ENCODE data around the gene HSPA5.
"Not testable (repeated sequence)": the region's sequence is repeated elsewhere in the genome, so short reads cannot be mapped to it uniquely, and the experiment has no call there.

Gene HSPA5

DNA sequence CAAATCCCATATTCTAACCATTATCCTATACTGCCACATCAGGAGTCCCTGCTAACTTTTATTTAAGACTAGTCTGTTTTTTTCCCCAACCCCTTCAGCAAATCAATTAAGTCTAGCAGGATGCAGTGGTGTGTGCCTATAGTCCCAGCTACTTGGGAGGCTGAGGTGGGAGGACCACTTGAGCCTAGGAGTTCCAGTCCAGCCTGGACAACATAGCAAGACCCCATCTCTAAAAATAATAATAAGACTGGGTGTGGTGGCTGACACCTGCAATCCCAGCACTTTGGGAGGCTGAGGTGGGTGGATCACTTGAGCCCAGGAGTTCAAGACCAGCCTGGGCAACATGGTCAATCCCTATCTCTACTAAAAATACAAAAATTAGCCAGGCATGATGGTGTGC, 16.3 kb downstream of the HSPA5 start:
- not testable (repeated sequence) for H3K4me2 ChIP-seq (ENCODE audit: insufficient read depth, low read length, poor library complexity, severe bottlenecking); H3K9me3 ChIP-seq (replicated peaks in 1 of 2; ENCODE audit: control insufficient read depth in 2 of 2, insufficient read depth in 1 of 2, low read depth in 1 of 2, low read length in 2 of 2); H3K27me3 ChIP-seq (ENCODE audit: control insufficient read depth in 3 of 3, insufficient read depth in 3 of 3, low read depth in 1 of 3, low read length in 3 of 3); H2AK5ac ChIP-seq (ENCODE audit: low read depth, low read length); H3K27ac ChIP-seq (replicated peaks; ENCODE audit: low read length); H4K8ac ChIP-seq (ENCODE audit: low read depth, low read length); H3K14ac ChIP-seq (ENCODE audit: low read length); H2BK15ac ChIP-seq (ENCODE audit: low read length); H3K18ac ChIP-seq (ENCODE audit: low read length); H3K9ac ChIP-seq (ENCODE audit: low read depth, low read length, poor library complexity); H3K79me1 ChIP-seq (ENCODE audit: low read depth, low read length); H2BK120ac ChIP-seq (ENCODE audit: low read depth, low read length); H2BK12ac ChIP-seq (ENCODE audit: low read length); H3K4me1 ChIP-seq (ENCODE audit: control insufficient read depth in 2 of 2, insufficient read depth in 1 of 2, low read depth in 1 of 2, low read length in 2 of 2); DNase-seq (ENCODE audit: low spot score); H2BK5ac ChIP-seq (ENCODE audit: low read length); H4K91ac ChIP-seq (ENCODE audit: low read depth, low read length, poor library complexity); H3K4me3 ChIP-seq (ENCODE audit: low read length in 2 of 2); H3K23ac ChIP-seq (ENCODE audit: low read depth, low read length, poor library complexity); H2AFZ ChIP-seq (ENCODE audit: low read length); H3K4ac ChIP-seq (ENCODE audit: low read length)
- peaks cover 2 to 44% of the 10 kb centered on the region in 2 donors for H3K36me3 ChIP-seq (replicated peaks in 1 of 2; ENCODE audit: control insufficient read depth in 2 of 2, insufficient read depth in 2 of 2, low read length in 2 of 2)

DNA sequence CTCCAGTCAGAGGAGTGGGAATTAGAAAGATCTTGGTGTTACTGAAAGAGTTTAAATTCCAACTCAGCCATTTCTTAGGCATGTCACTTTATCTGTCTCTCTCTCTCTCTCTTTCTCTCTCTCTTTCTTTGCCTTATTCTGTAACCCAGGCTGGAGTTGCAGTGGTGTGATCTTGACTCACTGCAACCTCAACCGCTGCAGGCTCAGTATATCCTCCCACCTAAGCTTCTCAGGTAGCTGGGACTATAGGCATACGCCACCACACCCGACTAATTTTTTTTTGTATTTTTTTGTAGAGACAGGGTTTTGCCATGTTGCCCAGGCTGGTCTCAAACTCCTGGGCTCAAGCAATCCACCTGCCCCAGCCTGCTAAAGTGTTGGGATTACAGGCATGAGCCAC, 22.5 kb downstream of the HSPA5 start:
- no peaks in the 10 kb centered on the region for H3K9me3 ChIP-seq (replicated peaks in 1 of 2; ENCODE audit: control insufficient read depth in 2 of 2, insufficient read depth in 1 of 2, low read depth in 1 of 2, low read length in 2 of 2)
- no peaks in the 10 kb centered on the region for H3K27me3 ChIP-seq (ENCODE audit: control insufficient read depth in 3 of 3, insufficient read depth in 3 of 3, low read depth in 1 of 3, low read length in 3 of 3)
- H3K36me3 ChIP-seq (replicated peaks in 1 of 2; ENCODE audit: control insufficient read depth in 2 of 2, insufficient read depth in 2 of 2, low read length in 2 of 2) = peaks cover 2 to 50% of the 10 kb centered on the region in 2 donors
- WGBS, 2 donors (ENCODE audit: extremely low coverage in 2 of 2, insufficient read length in 2 of 2, insufficient replicate concordance in 1 of 2) = no CpG with 5 or more reads among the region's 3 CpGs
- H2BK15ac ChIP-seq (ENCODE audit: low read length) = no peak overlapping the region
- H2BK120ac ChIP-seq (ENCODE audit: low read depth, low read length) = no peak overlapping the region
- H3K27ac ChIP-seq (replicated peaks; ENCODE audit: low read length) = no peak overlapping the region
- no peak overlapping the region for H3K4me2 ChIP-seq (ENCODE audit: insufficient read depth, low read length, poor library complexity, severe bottlenecking)
- H2BK5ac ChIP-seq (ENCODE audit: low read length) = no peak overlapping the region
- no peak overlapping the region for H2BK12ac ChIP-seq (ENCODE audit: low read length)
- H3K9ac ChIP-seq (ENCODE audit: low read depth, low read length, poor library complexity) = no peak overlapping the region
- DNase-seq (ENCODE audit: low spot score) = no peak
- H3K4ac ChIP-seq (ENCODE audit: low read length) = no peak overlapping the region
- no peak overlapping the region for H3K18ac ChIP-seq (ENCODE audit: low read length)
- H2AK5ac ChIP-seq (ENCODE audit: low read depth, low read length) = no peak overlapping the region
- H4K8ac ChIP-seq (ENCODE audit: low read depth, low read length) = no peak overlapping the region
- H3K14ac ChIP-seq (ENCODE audit: low read length) = no peak overlapping the region
- no peak overlapping the region for H3K23ac ChIP-seq (ENCODE audit: low read depth, low read length, poor library complexity)
- H3K4me1 ChIP-seq (ENCODE audit: control insufficient read depth in 2 of 2, insufficient read depth in 1 of 2, low read depth in 1 of 2, low read length in 2 of 2) = no peaks in the 10 kb centered on the region
- no peak overlapping the region for H3K4me3 ChIP-seq (ENCODE audit: low read length in 2 of 2)
- no peak overlapping the region for H4K91ac ChIP-seq (ENCODE audit: low read depth, low read length, poor library complexity)
- H2AFZ ChIP-seq (ENCODE audit: low read length) = no peak overlapping the region
- H3K79me1 ChIP-seq (ENCODE audit: low read depth, low read length) = no peaks in the 10 kb centered on the region

DNA sequence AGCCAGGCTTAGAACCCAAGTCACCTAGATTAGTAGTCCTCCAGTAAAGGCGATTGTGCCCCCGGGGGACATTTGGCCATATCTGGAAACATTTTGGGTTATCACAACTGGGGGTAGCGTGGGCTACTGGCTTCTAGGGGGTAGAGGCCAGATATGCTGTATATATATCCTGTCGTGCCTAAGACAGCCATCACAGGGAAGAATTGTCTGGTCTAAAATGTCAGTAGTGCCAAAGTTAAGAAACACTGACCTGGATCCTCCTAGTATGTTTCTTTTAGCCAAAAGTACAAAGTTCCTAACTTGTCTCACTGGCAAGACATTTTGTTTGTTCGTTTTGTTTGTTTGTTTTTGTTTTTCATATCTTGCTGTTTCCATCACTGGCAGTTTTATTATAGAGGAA, 27.0 kb downstream of the HSPA5 start:
- Histone ChIP-seq H3K36me3 (replicated peaks in 1 of 2; ENCODE audit: control insufficient read depth in 2 of 2, insufficient read depth in 2 of 2, low read length in 2 of 2) (peaks cover 6 to 46% of the 10 kb centered on the region in 2 donors), H2AK5ac (ENCODE audit: low read depth, low read length) (no peak overlapping the region), H2BK120ac (ENCODE audit: low read depth, low read length) (no peak overlapping the region), H4K91ac (ENCODE audit: low read depth, low read length, poor library complexity) (no peak overlapping the region), H3K4me1 (ENCODE audit: control insufficient read depth in 2 of 2, insufficient read depth in 1 of 2, low read depth in 1 of 2, low read length in 2 of 2) (no peaks in the 10 kb centered on the region), H3K9ac (ENCODE audit: low read depth, low read length, poor library complexity) (no peak overlapping the region), H3K9me3 (replicated peaks in 1 of 2; ENCODE audit: control insufficient read depth in 2 of 2, insufficient read depth in 1 of 2, low read depth in 1 of 2, low read length in 2 of 2) (no peaks in the 10 kb centered on the region), H2BK12ac (ENCODE audit: low read length) (no peak overlapping the region), H3K27me3 (ENCODE audit: control insufficient read depth in 3 of 3, insufficient read depth in 3 of 3, low read depth in 1 of 3, low read length in 3 of 3) (no peaks in the 10 kb centered on the region), H2BK15ac (ENCODE audit: low read length) (no peak overlapping the region), H3K4me2 (ENCODE audit: insufficient read depth, low read length, poor library complexity, severe bottlenecking) (no peak overlapping the region), H3K4ac (ENCODE audit: low read length) (no peak overlapping the region), H3K79me1 (ENCODE audit: low read depth, low read length) (no peaks in the 10 kb centered on the region), H3K4me3 (ENCODE audit: low read length in 2 of 2) (no peak overlapping the region), H3K14ac (ENCODE audit: low read length) (no peak overlapping the region), H4K8ac (ENCODE audit: low read depth, low read length) (no peak overlapping the region), H3K18ac (ENCODE audit: low read length) (no peak overlapping the region), H3K23ac (ENCODE audit: low read depth, low read length, poor library complexity) (no peak overlapping the region), H3K27ac (replicated peaks; ENCODE audit: low read length) (no peak overlapping the region), H2BK5ac (ENCODE audit: low read length) (no peak overlapping the region), H2AFZ (ENCODE audit: low read length) (no peak overlapping the region)
- no peak for DNase-seq (ENCODE audit: low spot score)
- WGBS, 2 donors (ENCODE audit: extremely low coverage in 2 of 2, insufficient read length in 2 of 2, insufficient replicate concordance in 1 of 2) = no CpG with 5 or more reads among the region's 5 CpGs

DNA sequence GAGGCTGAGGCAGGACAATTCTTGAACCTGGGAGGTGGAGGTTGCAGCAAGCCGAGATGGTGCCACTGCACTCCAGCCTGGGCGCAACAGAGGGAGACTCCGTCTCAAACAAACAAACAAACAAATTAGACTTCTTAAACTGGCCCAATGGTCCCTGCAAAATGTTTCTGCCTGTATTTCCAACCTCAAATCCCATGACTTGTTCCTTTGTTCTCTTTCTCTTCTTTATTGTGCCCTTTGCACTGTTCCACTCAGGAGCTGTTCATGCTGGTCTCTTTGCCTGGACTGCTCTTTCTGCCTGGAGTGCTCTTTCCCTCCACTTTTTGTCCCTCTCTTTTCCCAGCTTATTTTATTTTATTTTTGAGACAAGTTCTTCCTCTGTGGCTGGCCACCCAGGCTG, 36.7 kb downstream of the HSPA5 start:
- H3K14ac ChIP-seq (ENCODE audit: low read length) = no peak overlapping the region
- no peak overlapping the region for H3K9ac ChIP-seq (ENCODE audit: low read depth, low read length, poor library complexity)
- no peak overlapping the region for H4K91ac ChIP-seq (ENCODE audit: low read depth, low read length, poor library complexity)
- H2BK12ac ChIP-seq (ENCODE audit: low read length) = no peak overlapping the region
- H2BK120ac ChIP-seq (ENCODE audit: low read depth, low read length) = no peak overlapping the region
- H3K18ac ChIP-seq (ENCODE audit: low read length) = no peak overlapping the region
- peaks cover 6 to 43% of the 10 kb centered on the region in 2 donors for H3K36me3 ChIP-seq (replicated peaks in 1 of 2; ENCODE audit: control insufficient read depth in 2 of 2, insufficient read depth in 2 of 2, low read length in 2 of 2)
- no peak overlapping the region for H3K4me2 ChIP-seq (ENCODE audit: insufficient read depth, low read length, poor library complexity, severe bottlenecking)
- H2AFZ ChIP-seq (ENCODE audit: low read length) = no peak overlapping the region
- H3K79me1 ChIP-seq (ENCODE audit: low read depth, low read length) = no peaks in the 10 kb centered on the region
- no CpG with 5 or more reads among the region's 3 CpGs for WGBS, 2 donors (ENCODE audit: extremely low coverage in 2 of 2, insufficient read length in 2 of 2, insufficient replicate concordance in 1 of 2)
- H3K27ac ChIP-seq (replicated peaks; ENCODE audit: low read length) = no peak overlapping the region
- no peak overlapping the region for H3K23ac ChIP-seq (ENCODE audit: low read depth, low read length, poor library complexity)
- H2AK5ac ChIP-seq (ENCODE audit: low read depth, low read length) = no peak overlapping the region
- H3K27me3 ChIP-seq (ENCODE audit: control insufficient read depth in 3 of 3, insufficient read depth in 3 of 3, low read depth in 1 of 3, low read length in 3 of 3) = no peaks in the 10 kb centered on the region
- peaks cover 0 to 1% of the 10 kb centered on the region in 2 donors for H3K4me1 ChIP-seq (ENCODE audit: control insufficient read depth in 2 of 2, insufficient read depth in 1 of 2, low read depth in 1 of 2, low read length in 2 of 2)
- H3K4ac ChIP-seq (ENCODE audit: low read length) = no peak overlapping the region
- no peaks in the 10 kb centered on the region for H3K9me3 ChIP-seq (replicated peaks in 1 of 2; ENCODE audit: control insufficient read depth in 2 of 2, insufficient read depth in 1 of 2, low read depth in 1 of 2, low read length in 2 of 2)
- no peak for DNase-seq (ENCODE audit: low spot score)
- no peak overlapping the region for H2BK5ac ChIP-seq (ENCODE audit: low read length)
- no peak overlapping the region for H3K4me3 ChIP-seq (ENCODE audit: low read length in 2 of 2)
- no peak overlapping the region for H4K8ac ChIP-seq (ENCODE audit: low read depth, low read length)
- no peak overlapping the region for H2BK15ac ChIP-seq (ENCODE audit: low read length)

Measured in neuronal stem cell (in vitro differentiated cells).